ENCODE measurements around the gene GJD3. TPM values are rescaled to one million over a fixed set of nuclear protein-coding genes. Genes with fewer than 3 reads are reported as not detected.
A peak's percentile ranks its signal among the peaks of the same experiment; 100 is the strongest.
"Not testable (repeated sequence)": the region's sequence is repeated elsewhere in the genome, so short reads cannot be mapped to it uniquely, and the experiment has no call there.

The GJD3 gene
- total RNA-seq (ENCODE audit: unreplicated experiment) = not detected
- long read RNA-seq = 0 reads

DNA sequence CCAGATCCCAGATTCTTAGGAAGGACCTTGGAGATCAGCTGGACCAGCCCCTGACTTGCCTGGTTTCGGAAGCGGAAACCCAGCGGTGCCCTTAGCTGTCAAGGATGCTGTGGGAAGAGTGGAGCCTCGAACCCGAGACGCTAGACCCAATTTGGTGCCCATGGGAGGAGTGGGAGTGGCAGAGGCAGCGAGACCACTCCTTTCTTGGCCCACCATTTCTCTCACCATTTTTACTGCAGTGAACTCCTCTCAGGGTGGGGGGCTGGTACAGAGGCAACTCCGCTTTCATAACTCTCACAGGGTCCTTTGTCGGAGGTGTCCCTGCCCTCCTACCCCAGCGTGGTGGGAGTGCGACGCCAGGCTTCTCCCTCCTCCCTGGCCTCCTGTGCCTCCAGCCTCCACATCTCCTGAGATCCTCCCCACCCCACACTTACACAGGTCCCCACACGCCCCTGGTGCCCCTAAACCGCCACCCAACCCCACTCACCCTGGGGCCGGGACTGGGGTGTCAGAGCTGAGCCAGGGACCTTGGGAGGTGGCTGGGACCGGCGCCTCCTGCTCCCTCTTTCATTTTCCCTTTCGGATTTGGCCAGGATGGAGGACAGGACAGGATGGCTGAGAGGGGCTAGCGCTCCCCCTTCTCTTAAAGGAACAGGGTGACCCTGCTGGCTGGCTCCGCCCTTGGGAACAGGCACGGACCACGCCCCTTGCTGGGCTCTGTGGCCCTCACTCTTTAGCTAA, at the start of gene GJD3:
GJD3 (minus strand) TSS at position 617 of the 741 bp plus-strand sequence. CDS start 922 bp downstream, outside the sequence.
- no peaks in the 10 kb centered on the region for H3K36me3 Mint-ChIP-seq (ENCODE audit: unreplicated experiment)
- H3K27ac Mint-ChIP-seq (ENCODE audit: unreplicated experiment) = no peak within 1 kb of the TSS
- peaks cover 1% of the 10 kb centered on the region for H3K4me1 Mint-ChIP-seq (ENCODE audit: low read depth, unreplicated experiment)
- peaks cover 9% of the 10 kb centered on the region for H3K9me3 Mint-ChIP-seq (ENCODE audit: unreplicated experiment)
- no peak for DNase-seq
- H3K27me3 Mint-ChIP-seq (ENCODE audit: unreplicated experiment) = peaks cover 9% of the 10 kb centered on the region
- peak within 1 kb of the TSS; percentile 90 for H3K4me3 Mint-ChIP-seq (ENCODE audit: unreplicated experiment)
- no peak for TF ChIP-seq CTCF (IDR thresholded peaks at IDR 0.05; ENCODE audit: partially characterized antibody, unreplicated experiment)

- H3K27me3 Mint-ChIP-seq (ENCODE audit: unreplicated experiment); H3K4me3 Mint-ChIP-seq (ENCODE audit: unreplicated experiment); H3K9me3 Mint-ChIP-seq (ENCODE audit: unreplicated experiment); H3K4me1 Mint-ChIP-seq (ENCODE audit: low read depth, unreplicated experiment); DNase-seq; H3K36me3 Mint-ChIP-seq (ENCODE audit: unreplicated experiment); H3K27ac Mint-ChIP-seq (ENCODE audit: unreplicated experiment): not testable (repeated sequence)
Observed at GRCh38 chr17:40414312-40414711, 49.8 kb upstream of the GJD3 start.

DNA sequence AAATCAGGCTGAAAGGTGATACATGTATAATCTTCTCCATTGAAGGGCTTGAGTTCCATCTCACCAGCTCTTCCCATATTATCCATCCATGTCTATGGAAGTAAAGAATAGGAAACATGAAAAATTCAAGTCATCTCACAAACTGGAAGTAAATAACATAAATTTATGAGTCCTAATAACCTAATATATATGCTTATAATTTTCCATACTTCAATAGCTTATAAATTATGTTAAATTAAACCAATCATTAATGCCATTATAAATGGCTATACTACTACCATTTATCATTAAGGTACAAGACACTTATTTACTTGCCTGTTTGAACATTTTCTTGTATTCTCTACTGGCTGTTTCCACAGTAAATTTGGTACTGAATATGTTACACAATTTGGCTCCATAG, 48.3 kb upstream of the GJD3 start:
- DNase-seq = no peak
- peaks cover under 1% of the 10 kb centered on the region for H3K27me3 Mint-ChIP-seq (ENCODE audit: unreplicated experiment)
- H3K4me1 Mint-ChIP-seq (ENCODE audit: low read depth, unreplicated experiment) = no peaks in the 10 kb centered on the region
- H3K27ac Mint-ChIP-seq (ENCODE audit: unreplicated experiment) = no peak overlapping the region
- peaks cover under 1% of the 10 kb centered on the region for H3K9me3 Mint-ChIP-seq (ENCODE audit: unreplicated experiment)
- no peak overlapping the region for H3K4me3 Mint-ChIP-seq (ENCODE audit: unreplicated experiment)
- H3K36me3 Mint-ChIP-seq (ENCODE audit: unreplicated experiment) = no peaks in the 10 kb centered on the region
- no peak for TF ChIP-seq CTCF (IDR thresholded peaks at IDR 0.05; ENCODE audit: partially characterized antibody, unreplicated experiment)

- Mint-ChIP-seq H3K27ac (ENCODE audit: unreplicated experiment) (no peak overlapping the region), H3K4me3 (ENCODE audit: unreplicated experiment) (no peak overlapping the region), H3K4me1 (ENCODE audit: low read depth, unreplicated experiment) (no peaks in the 10 kb centered on the region), H3K27me3 (ENCODE audit: unreplicated experiment) (no peaks in the 10 kb centered on the region), H3K9me3 (ENCODE audit: unreplicated experiment) (no peaks in the 10 kb centered on the region), H3K36me3 (ENCODE audit: unreplicated experiment) (no peaks in the 10 kb centered on the region)
- no peak for TF ChIP-seq CTCF (IDR thresholded peaks at IDR 0.05; ENCODE audit: partially characterized antibody, unreplicated experiment)
- no peak for DNase-seq
Observed at GRCh38 chr17:40411821-40412220, 47.3 kb upstream of the GJD3 start.

- Mint-ChIP-seq H3K27ac (ENCODE audit: unreplicated experiment) (no peak overlapping the region), H3K4me3 (ENCODE audit: unreplicated experiment) (no peak overlapping the region), H3K27me3 (ENCODE audit: unreplicated experiment) (no peaks in the 10 kb centered on the region), H3K9me3 (ENCODE audit: unreplicated experiment) (no peaks in the 10 kb centered on the region), H3K4me1 (ENCODE audit: low read depth, unreplicated experiment) (no peaks in the 10 kb centered on the region), H3K36me3 (ENCODE audit: unreplicated experiment) (no peaks in the 10 kb centered on the region)
- no peak for TF ChIP-seq CTCF (IDR thresholded peaks at IDR 0.05; ENCODE audit: partially characterized antibody, unreplicated experiment)
- no peak for DNase-seq
Observed at GRCh38 chr17:40410082-40410481, 45.5 kb upstream of the GJD3 start.

GRCh38 chr17:40409540-40409939, 45.0 kb upstream of the GJD3 start:
- not testable (repeated sequence) for H3K9me3 Mint-ChIP-seq (ENCODE audit: unreplicated experiment); DNase-seq; H3K27ac Mint-ChIP-seq (ENCODE audit: unreplicated experiment); H3K4me1 Mint-ChIP-seq (ENCODE audit: low read depth, unreplicated experiment); H3K27me3 Mint-ChIP-seq (ENCODE audit: unreplicated experiment); H3K36me3 Mint-ChIP-seq (ENCODE audit: unreplicated experiment); H3K4me3 Mint-ChIP-seq (ENCODE audit: unreplicated experiment)

Data from glutamatergic neuron (in vitro differentiated cells).